GM19397 (cell line): ENCODE data around the gene B4GALT5.

Experiments
- ATAC-seq: cut with Tn5 transposase; IDR thresholded peaks from one replicate; pipeline ENCODE4 v1.9.1; 2021; ENCODE audit warnings: mild to moderate bottlenecking, moderate library complexity; ENCODE audit not compliant: unreplicated experiment

Gene B4GALT5

GRCh38 chr20:49660912-49661311 is 52.8 kb downstream of the B4GALT5 start:
- no peak for ATAC-seq

GRCh38 chr20:49659056-49659455 is 54.6 kb downstream of the B4GALT5 start:
- no peak for ATAC-seq

- ATAC-seq: no peak
These were observed 55.2 kb downstream of the B4GALT5 start for GRCh38 chr20:49658508-49658907.

- ATAC-seq: no peak
These were observed 56.4 kb downstream of the B4GALT5 start for GRCh38 chr20:49657118-49657901.

- no peak for ATAC-seq
These were observed 57.4 kb downstream of the B4GALT5 start for GRCh38 chr20:49656304-49656703.

GRCh38 chr20:49653925-49654434 is 59.7 kb downstream of the B4GALT5 start:
- ATAC-seq: no peak

GRCh38 chr20:49649672-49650071 is 64.0 kb downstream of the B4GALT5 start:
- no peak for ATAC-seq

- no peak for ATAC-seq
These were observed 66.1 kb downstream of the B4GALT5 start for GRCh38 chr20:49647550-49647949.

- ATAC-seq: no peak
These were observed 67.2 kb downstream of the B4GALT5 start for GRCh38 chr20:49646528-49646927.

- ATAC-seq: no peak
These were observed 67.6 kb downstream of the B4GALT5 start for GRCh38 chr20:49646126-49646525.

GRCh38 chr20:49644980-49645565 is 68.6 kb downstream of the B4GALT5 start:
- no peak for ATAC-seq

- ATAC-seq: no peak
These were observed 70.9 kb downstream of the B4GALT5 start for GRCh38 chr20:49642816-49643215.

GRCh38 chr20:49641683-49642656 is 71.7 kb downstream of the B4GALT5 start:
- ATAC-seq: no peak

GRCh38 chr20:49637046-49637637 is 76.5 kb downstream of the B4GALT5 start:
- no peak for ATAC-seq

- no peak for ATAC-seq
These were observed 77.2 kb downstream of the B4GALT5 start for GRCh38 chr20:49636447-49636846.

GRCh38 chr20:49635866-49636265 is 77.8 kb downstream of the B4GALT5 start:
- ATAC-seq: no peak

- no peak for ATAC-seq
These were observed 78.5 kb downstream of the B4GALT5 start for GRCh38 chr20:49635166-49635565.

- no peak for ATAC-seq
These were observed 79.6 kb downstream of the B4GALT5 start for GRCh38 chr20:49634116-49634515.

GRCh38 chr20:49633643-49634042 is 80.0 kb downstream of the B4GALT5 start:
- ATAC-seq: no peak

- no peak for ATAC-seq
These were observed 80.7 kb downstream of the B4GALT5 start for GRCh38 chr20:49633023-49633422.
